Ishikawa (cell line): ENCODE results near the gene CTNNA3.

Source experiments
- CREB1 ChIP-seq: IDR thresholded peaks from 2 replicates; pipeline ENCODE4 v1.6.1; 2012; ENCODE audit warnings: low read depth
- EGR1 ChIP-seq: IDR thresholded peaks from 2 replicates; pipeline ENCODE4 v1.6.1; 2012
- REST ChIP-seq: IDR thresholded peaks from 2 replicates; pipeline ENCODE4 v1.6.1; 2012; ENCODE audit warnings: low read depth, mild to moderate bottlenecking
- USF1 ChIP-seq: IDR thresholded peaks from 2 replicates; pipeline ENCODE4 v1.6.1; 2012
- TF ChIP-seq, protein P1 (sequence below): IDR thresholded peaks from 2 replicates; pipeline ENCODE4 v1.6.1; 2012

DNA sequence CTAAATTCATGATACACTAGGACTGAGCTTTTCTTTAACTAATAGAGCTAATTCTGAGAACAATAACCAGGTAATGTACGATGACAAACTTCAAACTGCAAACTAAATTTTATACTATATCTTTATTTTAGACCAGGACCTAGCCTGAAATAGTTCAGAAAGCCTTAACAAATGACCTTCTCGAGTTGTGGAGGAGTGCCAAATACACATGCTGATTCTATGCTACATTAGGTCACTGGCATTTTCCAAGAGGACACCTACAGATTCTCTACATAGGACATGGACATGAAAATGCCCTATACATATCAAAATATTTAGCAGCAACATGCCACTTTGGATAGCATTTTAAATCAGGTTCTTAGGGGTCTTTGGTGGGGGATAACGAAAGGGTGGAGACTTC, 814.2 kb downstream of the CTNNA3 start:
- TF ChIP-seq, protein P1, sequence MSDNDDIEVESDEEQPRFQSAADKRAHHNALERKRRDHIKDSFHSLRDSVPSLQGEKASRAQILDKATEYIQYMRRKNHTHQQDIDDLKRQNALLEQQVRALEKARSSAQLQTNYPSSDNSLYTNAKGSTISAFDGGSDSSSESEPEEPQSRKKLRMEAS, result no peak
- no peak for TF ChIP-seq CREB1
- no peak for TF ChIP-seq REST
- no peak for TF ChIP-seq USF1
- TF ChIP-seq EGR1, result no peak
